NT2/D1 (cell line): Measurements from ENCODE around the gene MYBPC1.

Source experiments
- SUZ12 ChIP-seq: IDR thresholded peaks from 2 replicates; pipeline ENCODE4 v1.6.1; 2011; ENCODE audit not compliant: insufficient read length, insufficient read depth; ENCODE audit errors: extremely low read depth
- ZNF274 ChIP-seq: IDR thresholded peaks from 2 replicates; pipeline ENCODE4 v1.6.1; 2011; ENCODE audit warnings: mild to moderate bottlenecking, low read depth, low read length

DNA sequence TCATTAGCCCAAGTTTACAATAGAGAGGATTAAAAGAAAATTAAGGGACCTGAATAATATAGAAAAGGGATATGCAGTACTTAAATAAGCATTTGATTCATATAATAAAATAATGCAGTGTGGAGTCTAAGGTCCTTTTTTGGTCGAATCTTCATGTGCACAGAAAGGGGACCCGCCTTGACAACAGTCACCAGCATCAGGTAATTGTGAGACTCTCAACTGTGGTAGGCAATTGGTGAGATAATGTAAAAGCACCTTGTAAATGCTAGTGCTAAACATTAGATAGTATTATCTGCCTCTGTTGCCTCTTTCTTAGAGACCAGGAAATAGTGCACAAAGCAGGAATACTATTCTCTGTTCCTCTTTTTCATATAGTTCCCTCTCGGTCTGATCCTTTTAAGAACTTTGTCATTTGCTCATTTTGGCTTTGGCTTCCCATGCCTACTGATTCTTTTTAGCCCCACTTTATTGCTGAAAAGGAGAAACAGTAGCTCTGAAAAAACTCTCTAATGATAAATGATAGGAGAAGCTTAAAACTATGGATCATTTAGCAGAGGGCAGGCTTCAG lies 120.2 kb downstream of the MYBPC1 start:
- TF ChIP-seq ZNF274 (no peak), SUZ12 (no peak)
